ENCODE data around the gene DHRS1.

Gene DHRS1

GRCh38 chr14:24241829-24242443 is 57.6 kb downstream of the DHRS1 start:
- peak; percentile 81 for DNase-seq
